K562 (cell line): ENCODE results near the gene MAN1B1. TPM values are rescaled to one million over a fixed set of nuclear protein-coding genes. Genes with fewer than 3 reads are reported as not detected.

Experiments
- ATF2 ChIP-seq: sonication (generic); formaldehyde crosslinking; IDR thresholded peaks from 2 replicates; pipeline ENCODE4 v1.8.1; 2022; ENCODE audit warnings: missing genetic modification reagents
- CREB5 ChIP-seq: fragments of 250-450 bp; sonication (Bioruptor Pico); IDR thresholded peaks from 2 replicates; pipeline ENCODE4 v1.5.0; 2020; ENCODE audit warnings: mild to moderate bottlenecking
- ETV5 ChIP-seq: sonication (generic); formaldehyde crosslinking; IDR thresholded peaks from 2 replicates; pipeline ENCODE4 v1.4.0; 2020; ENCODE audit warnings: low read depth, mild to moderate bottlenecking, missing genetic modification reagents
- NBN ChIP-seq: fragments of 450-650 bp; IDR thresholded peaks from 2 replicates; pipeline ENCODE4 v1.6.1; 2016; ENCODE audit warnings: low read depth, mild to moderate bottlenecking
- NKRF ChIP-seq: fragments of 450-650 bp; IDR thresholded peaks from 2 replicates; pipeline ENCODE4 v1.6.1; 2016; ENCODE audit warnings: borderline replicate concordance
- RAD21 ChIP-seq, 2 experiments: fragments of 250-450 bp in 1 of 2; fragments of 450-650 bp in 1 of 2; sonication (Bioruptor Pico) in 1 of 2; formaldehyde crosslinking in 1 of 2; IDR thresholded peaks in 1 of 2; conservative IDR thresholded peaks in 1 of 2; 2 replicates each; pipeline versions ENCODE4 v1.4.0 to v1.8.0; 2020 to 2022; ENCODE audit warnings: mild to moderate bottlenecking in 2 of 2, moderate library complexity in 1 of 2
- SMARCE1 ChIP-seq: fragments of 450-650 bp; IDR thresholded peaks from 2 replicates; pipeline ENCODE4 v1.7.1; 2016; ENCODE audit warnings: mild to moderate bottlenecking
- SNAPC5 ChIP-seq: fragments of 250-450 bp; sonication (Bioruptor Pico); IDR thresholded peaks from 2 replicates; pipeline ENCODE4 v1.8.0; 2021; ENCODE audit warnings: moderate library complexity, mild to moderate bottlenecking, inconsistent platforms
- TCF7 ChIP-seq: sonication (generic); IDR thresholded peaks from 2 replicates; pipeline ENCODE4 v1.6.1; 2016; ENCODE audit warnings: antibody characterized with exemption, borderline replicate concordance
- TEAD4 ChIP-seq, 2 experiments: sonication (generic) in 1 of 2; formaldehyde crosslinking in 1 of 2; IDR thresholded peaks; 2 replicates each; pipeline versions ENCODE4 v1.6.1 to v1.8.0; 2012 to 2022; ENCODE audit warnings: borderline replicate concordance in 1 of 2, inconsistent platforms in 1 of 2, low read length in 1 of 2, mild to moderate bottlenecking in 1 of 2, missing genetic modification reagents in 1 of 2
- ZNF274 ChIP-seq: IDR thresholded peaks from 2 replicates; pipeline ENCODE4 v1.6.1; 2011; ENCODE audit warnings: low read depth, mild to moderate bottlenecking, low read length, moderate library complexity, borderline replicate concordance
- ZNF449 ChIP-seq: fragments of 250-450 bp; sonication (Bioruptor Pico); IDR thresholded peaks from 2 replicates; pipeline ENCODE4 v1.8.0; 2022; ENCODE audit warnings: moderate library complexity, mild to moderate bottlenecking, inconsistent platforms
- ZNF639 ChIP-seq, 2 experiments: fragments of 200-800 bp in 1 of 2; sonication (Bioruptor generic) in 1 of 2; sonication (generic) in 1 of 2; formaldehyde crosslinking in 1 of 2; IDR thresholded peaks in 1 of 2; conservative IDR thresholded peaks in 1 of 2; 2 replicates each; pipeline versions ENCODE4 v1.5.0 to v1.6.1; 2016 to 2020; ENCODE audit warnings: missing compliant biosample characterization in 1 of 2, missing genetic modification characterization in 1 of 2, missing genetic modification reagents in 1 of 2
- ZNF75A ChIP-seq: fragments of 450-650 bp; formaldehyde crosslinking; IDR thresholded peaks from 2 replicates; pipeline ENCODE4 v1.4.0; 2020; ENCODE audit warnings: mild to moderate bottlenecking
- polyA plus RNA-seq, 8 experiments: library from polyadenylated mRNA; depleted of rRNA in 4 of 8; stranded (reverse) in 5 of 8; unstranded in 3 of 8; fragments of >200 nt; fragmentation: Nextera tagmentation in 2 of 8; fragmentation: Illumina TruSeq in 1 of 8; extraction: Ambion mirVana in 2 of 8; extraction: Trizol in 1 of 8; gene quantifications; 2 replicates each; pipeline versions ENCODE4 v1.2.1 to v1.2.3, GENCODE V29; 2011 to 2014; ENCODE audit warnings: inconsistent platforms in 1 of 8, missing spikeins in 1 of 8
- total RNA-seq, 7 experiments: library from RNA; depleted of rRNA in 6 of 7; stranded (reverse); fragments of >200 nt in 6 of 7; fragmentation: Illumina TruSeq in 2 of 7; extraction: Trizol in 2 of 7; gene quantifications; 2 replicates each; pipeline versions ENCODE4 v1.2.1 to v1.2.3, GENCODE V29; 2011 to 2021; ENCODE audit warnings: low replicate concordance in 1 of 7

MAN1B1 gene
- total and polyA plus RNA-seq, 9 of the 15 experiments (the other 6 are each of a cell fraction or from before 2014, with no cell fraction given) = 0.55 to 36.6 (median 27.3) TPM

GRCh38 chr9:137127301-137128157 is 40.7 kb downstream of the MAN1B1 start (continued):
- peak; percentile 84 for TF ChIP-seq ZNF75A (CRISPR knock-in tag)
- TF ChIP-seq ZNF639 (CRISPR knock-in tag; conservative IDR thresholded peaks at IDR 0.05 in 1 of 2, IDR thresholded peaks at IDR 0.05 in 1 of 2) = peak in 1 of 2 experiments; percentile 39; a peak in 1 of 4 replicates
- no peak for TF ChIP-seq ZNF274
- no peak for TF ChIP-seq CREB5 (CRISPR knock-in tag)
- 0 out of 2 replicates have a peak, but pooled peaks have one; percentile 51 for TF ChIP-seq NBN
- peak; percentile 73 for TF ChIP-seq ETV5 (CRISPR knock-in tag)
- 0 out of 2 replicates have a peak, but pooled peaks have one; percentile 56 for TF ChIP-seq SMARCE1
- TF ChIP-seq RAD21 (CRISPR knock-in tag; conservative IDR thresholded peaks at IDR 0.05 in 1 of 2, IDR thresholded peaks at IDR 0.05 in 1 of 2) = no peak
- no peak for TF ChIP-seq TCF7
- TF ChIP-seq TEAD4 (IDR thresholded peaks at IDR 0.05; ENCODE audit: low read length) = peak; percentile 34; the same call in 1 of the 2 replicates
- TF ChIP-seq TEAD4 (CRISPR knock-in tag; IDR thresholded peaks at IDR 0.05; ENCODE audit: borderline replicate concordance) = no peak
- TF ChIP-seq ZNF449 (CRISPR knock-in tag) = no peak
- TF ChIP-seq NKRF = peak; percentile 37; the same call in 1 of the 2 replicates
- no peak for TF ChIP-seq ATF2 (CRISPR knock-in tag)
- TF ChIP-seq SNAPC5 (CRISPR knock-in tag) = no peak
